HEK293T (cell line): Measurements from ENCODE around the gene MMP7.

Source experiments
- ARNT ChIP-seq: fragments of 450-650 bp; IDR thresholded peaks from 2 replicates; pipeline ENCODE4 v1.6.1; 2017; ENCODE audit warnings: mild to moderate bottlenecking
- BHLHE40 ChIP-seq: fragments of 450-650 bp; IDR thresholded peaks from 2 replicates; pipeline ENCODE4 v1.6.1; 2016; ENCODE audit warnings: mild to moderate bottlenecking, moderate library complexity, borderline replicate concordance
- ELF4 ChIP-seq: fragments of 450-650 bp; IDR thresholded peaks from 2 replicates; pipeline ENCODE4 v1.6.1; 2017; ENCODE audit warnings: antibody characterized with exemption
- FOXA1 ChIP-seq: fragments of 450-650 bp; IDR thresholded peaks from 2 replicates; pipeline ENCODE4 v1.6.1; 2016; ENCODE audit warnings: mild to moderate bottlenecking
- FOXK2 ChIP-seq: fragments of 450-650 bp; IDR thresholded peaks from 2 replicates; pipeline ENCODE4 v1.6.1; 2016; ENCODE audit warnings: mild to moderate bottlenecking
- FOXM1 ChIP-seq: fragments of 450-650 bp; IDR thresholded peaks from 2 replicates; pipeline ENCODE4 v1.6.1; 2017; ENCODE audit warnings: mild to moderate bottlenecking, borderline replicate concordance
- L3MBTL2 ChIP-seq: fragments of 450-650 bp; conservative IDR thresholded peaks from 2 replicates; pipeline ENCODE4 v1.6.1; 2016; ENCODE audit warnings: mild to moderate bottlenecking
- LEF1 ChIP-seq: fragments of 450-650 bp; IDR thresholded peaks from 2 replicates; pipeline ENCODE4 v1.6.1; 2017; ENCODE audit warnings: mild to moderate bottlenecking, borderline replicate concordance
- NFRKB ChIP-seq: fragments of 450-650 bp; IDR thresholded peaks from 2 replicates; pipeline ENCODE4 v1.6.1; 2016; ENCODE audit warnings: mild to moderate bottlenecking, moderate library complexity
- SP1 ChIP-seq: fragments of 450-650 bp; IDR thresholded peaks from 2 replicates; pipeline ENCODE4 v1.6.1; 2017
- SUZ12 ChIP-seq: fragments of 450-650 bp; IDR thresholded peaks from 2 replicates; pipeline ENCODE4 v1.6.1; 2016; ENCODE audit warnings: mild to moderate bottlenecking
- TARDBP ChIP-seq: fragments of 450-650 bp; IDR thresholded peaks from 2 replicates; pipeline ENCODE4 v1.6.1; 2016
- ZNF384 ChIP-seq: fragments of 450-650 bp; IDR thresholded peaks from 2 replicates; pipeline ENCODE4 v1.6.1; 2016
- TF ChIP-seq, protein P1 (sequence below): fragments of 450-650 bp; IDR thresholded peaks from 2 replicates; pipeline ENCODE4 v1.6.1; 2016

GRCh38 chr11:102530558-102530957, at the start of gene MMP7:
- no peak for TF ChIP-seq ZNF384
- TF ChIP-seq ELF4 = no peak
- no peak for TF ChIP-seq L3MBTL2
- no peak for TF ChIP-seq FOXK2
- TF ChIP-seq, protein P1, sequence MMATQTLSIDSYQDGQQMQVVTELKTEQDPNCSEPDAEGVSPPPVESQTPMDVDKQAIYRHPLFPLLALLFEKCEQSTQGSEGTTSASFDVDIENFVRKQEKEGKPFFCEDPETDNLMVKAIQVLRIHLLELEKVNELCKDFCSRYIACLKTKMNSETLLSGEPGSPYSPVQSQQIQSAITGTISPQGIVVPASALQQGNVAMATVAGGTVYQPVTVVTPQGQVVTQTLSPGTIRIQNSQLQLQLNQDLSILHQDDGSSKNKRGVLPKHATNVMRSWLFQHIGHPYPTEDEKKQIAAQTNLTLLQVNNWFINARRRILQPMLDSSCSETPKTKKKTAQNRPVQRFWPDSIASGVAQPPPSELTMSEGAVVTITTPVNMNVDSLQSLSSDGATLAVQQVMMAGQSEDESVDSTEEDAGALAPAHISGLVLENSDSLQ = no peak
- TF ChIP-seq FOXA1 = no peak
- TF ChIP-seq FOXM1 = no peak
- TF ChIP-seq BHLHE40 = no peak
- no peak for TF ChIP-seq SP1
- TF ChIP-seq LEF1 = no peak
- no peak for TF ChIP-seq ARNT
- no peak for TF ChIP-seq SUZ12
- TF ChIP-seq NFRKB = no peak
- TF ChIP-seq TARDBP = no peak
